ENCODE measurements around the gene ZNFX1.

GRCh38 chr20:49324306-49324705, 46.4 kb upstream of the ZNFX1 start:
- TF ChIP-seq POLR2A (IDR thresholded peaks at IDR 0.05) (no peak), POLR2AphosphoS5 (IDR thresholded peaks at IDR 0.05) (no peak)
- TF ChIP-seq, protein P1, sequence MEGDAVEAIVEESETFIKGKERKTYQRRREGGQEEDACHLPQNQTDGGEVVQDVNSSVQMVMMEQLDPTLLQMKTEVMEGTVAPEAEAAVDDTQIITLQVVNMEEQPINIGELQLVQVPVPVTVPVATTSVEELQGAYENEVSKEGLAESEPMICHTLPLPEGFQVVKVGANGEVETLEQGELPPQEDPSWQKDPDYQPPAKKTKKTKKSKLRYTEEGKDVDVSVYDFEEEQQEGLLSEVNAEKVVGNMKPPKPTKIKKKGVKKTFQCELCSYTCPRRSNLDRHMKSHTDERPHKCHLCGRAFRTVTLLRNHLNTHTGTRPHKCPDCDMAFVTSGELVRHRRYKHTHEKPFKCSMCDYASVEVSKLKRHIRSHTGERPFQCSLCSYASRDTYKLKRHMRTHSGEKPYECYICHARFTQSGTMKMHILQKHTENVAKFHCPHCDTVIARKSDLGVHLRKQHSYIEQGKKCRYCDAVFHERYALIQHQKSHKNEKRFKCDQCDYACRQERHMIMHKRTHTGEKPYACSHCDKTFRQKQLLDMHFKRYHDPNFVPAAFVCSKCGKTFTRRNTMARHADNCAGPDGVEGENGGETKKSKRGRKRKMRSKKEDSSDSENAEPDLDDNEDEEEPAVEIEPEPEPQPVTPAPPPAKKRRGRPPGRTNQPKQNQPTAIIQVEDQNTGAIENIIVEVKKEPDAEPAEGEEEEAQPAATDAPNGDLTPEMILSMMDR (IDR thresholded peaks at IDR 0.05 in 8 of 11, conservative IDR thresholded peaks at IDR 0.05 in 3 of 11), result no peak

Measured in spleen (tissue), 7 donors.